GM19025 (cell line): ENCODE data around the gene TMEM178B.

ENCODE experiments used
- ATAC-seq: cut with Tn5 transposase; IDR thresholded peaks from one replicate; pipeline ENCODE4 v1.9.1; 2021; ENCODE audit warnings: mild to moderate bottlenecking, low read depth, moderate library complexity; ENCODE audit not compliant: unreplicated experiment

The TMEM178B gene

DNA sequence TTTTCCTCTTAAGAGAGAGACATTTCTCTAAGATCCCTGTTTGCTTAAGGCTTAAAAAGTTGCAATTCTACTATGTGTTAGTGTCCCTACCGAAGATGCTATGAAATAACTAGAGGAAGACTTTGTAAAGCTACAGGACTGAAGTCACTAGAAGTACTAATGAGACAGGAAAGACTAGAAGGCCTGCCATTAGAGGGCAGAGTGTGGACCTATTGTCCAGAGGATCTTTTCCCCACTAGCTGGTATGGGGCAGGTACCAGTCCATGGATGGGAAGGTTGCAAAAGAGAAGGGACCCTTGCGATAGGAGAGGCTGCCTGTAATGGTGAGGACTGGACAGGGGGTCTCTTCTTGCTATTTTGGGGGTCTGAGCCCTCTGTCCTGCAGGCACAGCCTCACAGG lies 178.1 kb downstream of the TMEM178B start:
- ATAC-seq, result no peak

DNA sequence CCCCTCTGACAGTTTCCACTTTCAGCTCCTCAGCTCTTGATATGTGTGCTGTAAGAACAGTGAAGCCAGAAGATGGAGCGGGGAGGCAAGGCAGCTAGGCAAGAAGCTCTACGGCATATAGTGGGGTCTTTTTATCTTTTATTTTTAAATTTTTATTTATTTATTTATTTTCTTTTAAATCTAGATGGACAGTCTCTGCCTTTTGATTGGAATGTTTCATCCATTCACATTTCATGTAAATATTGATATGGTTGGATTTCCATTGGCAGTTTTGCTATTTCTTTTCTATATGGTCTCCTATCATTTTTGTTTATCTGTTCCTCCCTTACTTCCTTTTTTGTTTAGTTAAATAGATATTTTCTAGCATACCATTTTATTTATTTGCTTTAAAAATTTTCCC lies 183.7 kb downstream of the TMEM178B start:
- no peak for ATAC-seq

DNA sequence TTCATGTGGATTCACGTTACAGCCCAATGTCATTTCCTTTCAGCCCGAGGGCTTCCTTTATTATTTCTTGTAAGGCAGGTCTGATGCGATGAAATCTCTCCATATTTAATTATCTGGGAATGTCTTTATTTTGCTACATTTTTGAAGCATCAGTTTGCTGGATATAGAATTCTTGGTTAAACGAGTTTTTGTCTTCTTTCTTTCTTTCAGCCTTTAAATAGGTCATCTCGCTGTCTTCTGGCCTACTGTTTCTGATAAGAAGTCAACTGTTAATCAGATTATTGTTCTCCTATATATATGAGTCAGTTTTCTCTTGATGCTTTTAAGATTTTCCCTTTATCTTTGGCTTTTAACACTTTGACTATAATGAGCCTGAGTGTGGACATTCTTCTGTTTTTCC lies 184.7 kb downstream of the TMEM178B start:
- no peak for ATAC-seq

DNA sequence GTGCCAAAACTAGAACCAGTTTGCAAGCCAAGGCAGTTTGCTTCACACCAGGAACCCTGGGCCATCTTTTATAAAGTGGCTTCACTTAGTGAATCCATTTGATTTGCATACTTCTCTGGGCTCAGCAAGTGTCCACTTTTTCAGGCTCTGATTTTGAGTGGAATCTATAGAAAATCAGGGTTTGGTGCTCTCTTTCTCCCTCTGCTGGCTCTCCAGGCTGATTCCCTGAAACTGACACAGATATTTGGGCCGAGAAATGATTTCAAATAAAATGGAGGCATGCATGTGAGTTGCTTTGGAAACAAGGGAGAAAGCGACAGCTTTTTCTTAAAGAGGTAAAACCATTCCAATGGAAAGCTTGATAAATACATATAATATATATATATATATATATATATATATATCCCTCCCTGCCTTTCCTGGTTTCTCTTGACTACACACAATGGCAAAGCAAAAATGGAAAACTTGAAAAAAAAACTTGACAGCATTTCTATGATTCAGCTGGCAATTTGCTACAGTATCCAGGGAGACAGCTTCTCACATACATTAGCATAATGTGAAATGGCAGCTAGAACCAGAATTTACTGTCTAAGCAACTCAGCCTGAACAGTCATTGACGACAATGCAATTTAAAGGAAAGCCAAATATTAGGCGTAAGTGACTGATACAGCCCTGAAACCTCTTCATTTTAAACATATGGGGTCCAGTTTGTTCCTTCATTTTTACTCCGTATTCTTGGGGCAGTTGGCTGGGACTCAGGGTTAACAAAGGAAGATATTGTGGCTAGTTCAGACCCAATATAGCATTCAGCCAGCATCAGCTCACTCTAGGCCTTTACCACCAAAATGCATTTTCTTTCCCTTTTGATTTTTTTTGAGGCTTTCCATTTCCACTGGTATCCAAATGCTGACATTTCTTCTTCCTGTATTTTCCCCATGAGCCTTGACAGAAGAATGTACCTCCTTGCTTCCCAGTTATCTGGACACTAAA lies 188.5 kb downstream of the TMEM178B start:
- no peak for ATAC-seq

DNA sequence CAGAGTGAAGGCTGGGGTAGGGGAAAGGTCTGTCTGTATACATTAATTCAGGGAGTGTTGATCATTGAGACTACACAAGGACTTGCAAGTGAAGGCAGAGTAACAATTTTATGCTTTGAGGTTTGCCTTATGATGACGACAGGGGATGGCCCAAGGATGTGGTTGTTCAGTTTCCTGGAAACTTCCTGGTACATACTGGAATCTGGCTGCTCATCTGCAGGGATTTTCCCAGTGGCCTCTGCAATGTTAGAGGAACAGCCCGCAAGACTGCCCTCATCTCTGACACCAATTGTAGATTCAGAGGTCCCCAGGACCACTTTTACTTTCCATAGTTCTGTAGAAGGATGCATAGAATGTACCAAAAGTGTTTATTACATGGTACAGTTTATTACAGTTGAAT lies 189.6 kb downstream of the TMEM178B start:
- ATAC-seq, result no peak

DNA sequence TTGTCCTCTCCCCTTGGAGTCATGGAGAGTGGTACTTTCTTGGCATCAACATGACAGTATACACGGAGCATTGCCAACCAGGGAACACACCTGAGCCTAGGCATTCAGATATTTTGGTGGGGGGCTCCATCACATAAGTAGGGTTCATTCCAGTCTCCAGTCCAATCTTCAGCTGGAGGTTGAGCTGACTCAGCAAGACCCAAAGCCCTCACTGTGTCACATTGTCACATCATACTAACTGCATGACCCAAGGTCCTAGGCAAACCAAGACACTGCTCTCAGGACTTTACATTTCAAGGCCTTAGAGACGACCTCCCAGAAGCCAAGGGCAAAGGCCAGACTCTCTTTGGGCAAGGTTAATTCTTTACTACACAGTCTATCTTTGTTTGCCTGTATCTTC lies 190.1 kb downstream of the TMEM178B start:
- no peak for ATAC-seq

DNA sequence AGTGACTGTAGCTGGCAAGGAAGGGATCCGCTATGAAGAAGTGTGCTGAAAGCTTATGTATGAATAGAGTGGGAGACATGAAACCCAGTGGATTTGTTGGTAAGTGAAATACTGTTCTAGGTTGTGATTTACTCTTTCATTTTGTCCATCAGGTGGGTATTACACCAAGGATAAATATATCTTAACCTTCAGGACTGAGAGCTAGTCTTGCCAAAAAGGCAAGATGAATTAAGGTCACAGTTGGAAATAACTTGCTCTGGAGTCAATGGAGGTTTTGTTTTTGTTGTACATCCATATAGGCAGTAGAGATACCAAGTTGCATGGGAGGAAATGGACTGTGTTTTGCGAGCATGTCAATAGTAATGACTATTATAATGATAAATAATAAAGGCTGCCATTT lies 190.6 kb downstream of the TMEM178B start:
- no peak for ATAC-seq

DNA sequence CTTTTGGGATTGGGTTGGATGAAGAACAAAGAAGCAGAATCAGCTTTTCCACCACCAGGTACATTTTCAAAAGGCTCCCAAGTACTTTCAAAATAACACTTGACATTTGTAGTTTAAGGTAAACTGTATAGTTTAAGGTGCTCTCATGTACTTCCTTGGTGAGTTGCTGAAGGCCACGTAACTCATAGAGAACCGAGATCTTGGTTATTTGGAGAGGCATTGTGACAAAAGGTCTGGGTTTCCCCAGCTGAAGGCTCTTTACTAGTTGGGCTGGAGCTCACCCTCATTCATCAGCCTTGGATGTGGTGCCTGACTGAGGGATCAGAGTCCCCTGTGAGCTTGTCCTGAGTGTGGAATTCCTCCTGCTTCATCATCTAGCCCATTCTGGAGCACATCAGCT lies 191.8 kb downstream of the TMEM178B start:
- no peak for ATAC-seq

DNA sequence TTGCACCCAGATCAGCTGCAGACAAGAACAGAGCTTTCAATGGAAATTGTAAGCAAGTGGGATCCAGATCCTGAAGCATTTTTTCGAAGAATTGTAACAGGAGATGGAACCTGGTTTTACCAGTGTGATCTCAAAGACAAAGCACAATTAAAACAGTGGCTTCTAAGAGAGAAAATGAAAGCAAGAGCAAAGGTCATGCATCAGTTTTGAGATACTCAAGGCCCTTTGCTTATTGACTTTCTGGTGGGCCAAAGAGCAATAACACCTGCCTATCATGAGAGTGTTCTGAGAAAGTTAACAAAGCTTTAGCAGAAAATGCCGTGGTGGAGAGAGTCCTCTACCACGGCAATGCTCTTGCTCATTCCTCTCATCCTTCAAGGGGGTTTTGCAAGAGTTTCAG lies 194.8 kb downstream of the TMEM178B start:
- ATAC-seq, result peak; percentile 62

DNA sequence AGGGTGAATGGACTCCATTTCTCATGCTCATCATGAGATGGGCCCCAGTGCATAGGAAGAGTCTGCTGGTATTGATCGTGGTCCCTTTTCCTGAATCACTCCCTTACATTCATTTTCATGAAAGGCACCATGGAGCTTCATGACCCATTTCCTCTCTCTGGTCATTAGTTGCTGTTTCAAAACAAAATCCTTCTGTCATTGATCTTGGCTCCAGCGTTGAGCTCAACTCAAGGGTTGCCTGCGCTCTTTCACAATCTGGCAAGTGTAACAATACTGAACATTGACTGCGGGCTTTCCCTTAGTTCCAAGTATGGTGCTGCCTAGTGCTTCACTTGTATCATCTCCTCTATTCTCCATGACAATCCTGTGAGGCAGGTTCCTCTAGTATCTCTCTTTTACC lies 197.6 kb downstream of the TMEM178B start:
- no peak for ATAC-seq

DNA sequence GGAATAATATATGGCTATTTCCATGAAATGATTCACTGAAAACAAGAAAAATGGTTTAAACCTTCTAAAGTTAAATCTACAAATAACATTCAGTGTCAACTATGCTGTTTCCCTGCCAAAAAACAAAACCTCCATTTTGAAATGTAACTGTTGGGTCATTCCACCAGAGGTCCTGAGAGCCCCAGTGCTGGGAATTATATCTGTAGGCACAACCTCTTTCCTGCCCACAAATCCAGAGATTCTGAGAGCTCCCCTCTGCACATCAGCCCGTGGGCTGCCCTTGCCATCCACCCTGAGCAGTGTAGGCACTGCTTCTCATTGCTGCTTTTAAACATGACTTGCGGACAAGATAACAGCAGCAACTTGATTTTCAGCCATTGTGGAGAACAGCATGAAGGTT lies 198.6 kb downstream of the TMEM178B start:
- ATAC-seq, result no peak

DNA sequence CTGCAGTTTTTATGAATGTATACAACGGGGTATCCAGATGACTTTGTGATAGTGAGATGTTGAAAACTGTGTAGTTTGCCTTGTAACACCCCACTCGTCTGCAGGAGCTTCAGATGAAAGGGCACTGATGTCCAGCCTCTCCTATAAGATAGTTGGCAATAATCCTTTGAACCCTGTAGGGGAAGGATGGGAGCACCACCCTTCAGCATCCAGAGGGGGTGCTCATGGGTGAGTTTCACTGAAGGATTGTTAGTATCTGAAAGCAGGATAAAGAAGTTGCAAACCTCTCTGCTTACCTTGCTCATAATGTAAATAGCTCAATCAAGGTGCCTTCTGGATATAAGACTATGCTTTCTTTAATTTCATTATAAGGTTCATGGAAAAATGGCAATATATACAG lies 201.5 kb downstream of the TMEM178B start:
- ATAC-seq, result no peak

DNA sequence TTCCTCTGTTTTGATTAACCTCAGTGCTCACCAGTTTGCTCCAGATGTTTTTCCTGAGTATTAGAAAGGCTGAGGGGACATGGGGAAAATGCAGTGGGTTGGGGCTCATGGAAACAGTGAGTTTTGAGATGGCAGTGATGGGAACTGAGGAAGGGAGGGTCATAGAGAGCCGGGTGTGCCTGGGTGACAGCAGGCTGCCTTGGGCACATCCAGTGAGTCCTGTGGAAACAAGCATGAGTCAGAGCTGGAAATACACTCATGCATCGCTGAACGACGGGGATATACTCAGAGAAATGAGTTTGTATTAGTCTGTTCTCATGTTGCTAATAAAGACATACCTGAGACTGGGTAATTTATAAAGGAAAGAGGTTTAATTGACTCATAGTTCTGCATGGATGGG lies 202.2 kb downstream of the TMEM178B start:
- ATAC-seq, result no peak

DNA sequence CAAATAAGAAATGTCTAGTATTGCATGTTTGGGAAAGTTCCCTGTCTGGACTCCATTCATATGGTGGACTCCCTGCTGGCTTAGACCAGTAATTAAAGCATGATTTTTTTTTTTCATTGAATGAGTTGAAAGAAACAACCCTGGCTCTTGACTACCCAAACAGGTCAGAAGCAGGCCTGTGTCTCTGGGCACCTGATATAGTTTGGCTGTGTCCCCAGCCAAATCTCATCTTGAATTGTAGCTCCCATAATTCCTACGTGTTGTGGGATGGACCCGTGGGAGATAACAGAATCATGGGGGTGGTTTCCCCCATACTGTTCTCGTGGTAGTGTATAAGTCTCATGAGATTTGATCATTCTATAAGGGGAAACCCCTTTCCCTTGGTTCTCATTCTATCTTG lies 206.2 kb downstream of the TMEM178B start:
- ATAC-seq, result no peak

DNA sequence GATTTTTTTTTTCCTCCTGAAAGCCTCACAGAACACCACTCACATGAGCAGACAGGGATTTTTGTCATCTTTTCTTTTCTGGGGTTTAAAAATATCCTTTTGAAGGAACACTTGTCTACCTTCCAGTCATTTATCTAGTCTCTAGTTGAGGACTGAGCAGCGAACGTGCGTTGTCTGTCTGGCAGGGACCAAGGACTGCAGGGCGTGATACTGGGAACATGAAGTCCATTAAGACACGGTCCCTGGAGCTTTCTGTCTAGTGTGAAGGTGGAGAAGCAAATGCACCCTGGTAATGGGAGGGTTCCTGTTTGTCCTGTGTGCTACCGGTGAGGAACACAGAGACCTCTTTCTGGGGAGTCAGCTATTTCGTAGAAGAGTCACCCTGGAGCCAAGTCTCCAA lies 207.4 kb downstream of the TMEM178B start:
- ATAC-seq, result no peak

DNA sequence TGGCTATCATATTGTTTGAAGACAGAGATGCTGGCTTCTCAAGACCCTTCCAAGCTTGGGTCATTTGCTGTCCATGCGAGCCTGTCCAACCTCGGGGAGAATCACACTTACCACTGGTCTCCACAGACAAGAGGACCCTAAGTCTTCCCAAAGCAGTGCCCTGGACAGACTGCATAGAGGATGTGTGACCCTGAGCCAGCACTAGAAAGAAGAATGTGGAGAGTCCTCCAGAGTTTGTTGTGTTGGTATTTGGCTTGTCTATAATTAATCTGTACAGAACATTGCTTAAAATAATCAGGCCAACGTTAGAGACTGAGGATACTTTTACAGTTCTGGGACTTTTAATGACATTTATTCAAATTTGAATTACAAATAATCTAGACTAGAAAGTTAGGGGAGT lies 212.7 kb downstream of the TMEM178B start:
- no peak for ATAC-seq

DNA sequence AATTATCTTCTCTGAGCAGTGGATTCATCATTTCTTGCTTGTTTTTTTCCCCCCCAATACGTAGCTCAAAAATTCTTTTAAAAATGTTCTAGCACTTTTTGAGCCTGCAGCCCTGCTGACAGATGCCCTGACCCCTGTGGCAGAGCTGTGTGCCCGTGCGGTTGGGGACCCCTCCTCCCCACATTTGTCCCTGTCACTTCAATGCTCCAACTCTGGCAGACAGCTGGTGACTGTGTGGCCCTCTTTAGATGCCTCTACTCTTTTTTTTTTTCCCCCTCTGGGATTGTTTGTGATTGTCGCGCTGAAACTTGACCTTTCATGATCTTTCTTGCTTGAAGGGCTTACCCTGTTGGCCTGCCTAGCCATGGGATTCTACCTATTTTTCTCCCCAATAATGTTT lies 214.1 kb downstream of the TMEM178B start:
- no peak for ATAC-seq

DNA sequence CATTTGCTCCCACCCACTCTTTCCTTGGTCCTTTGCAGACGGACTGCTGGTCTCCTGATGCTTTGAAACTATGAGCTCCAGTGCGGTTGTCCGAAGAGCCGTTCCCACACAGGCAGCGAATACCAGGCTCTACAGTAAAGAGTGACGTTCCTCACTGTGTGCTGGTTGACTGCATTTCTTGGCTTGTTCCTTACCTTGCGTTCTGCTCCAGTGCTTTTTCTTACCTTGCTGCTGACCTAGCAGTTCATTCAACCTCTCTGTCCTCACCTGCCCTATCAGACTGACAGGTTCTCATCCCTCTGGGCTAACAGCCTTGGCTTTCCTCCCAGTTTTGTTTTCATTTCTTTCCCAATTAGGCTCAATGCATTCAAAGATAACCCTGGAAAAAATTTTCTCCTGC lies 214.8 kb downstream of the TMEM178B start:
- ATAC-seq, result no peak

DNA sequence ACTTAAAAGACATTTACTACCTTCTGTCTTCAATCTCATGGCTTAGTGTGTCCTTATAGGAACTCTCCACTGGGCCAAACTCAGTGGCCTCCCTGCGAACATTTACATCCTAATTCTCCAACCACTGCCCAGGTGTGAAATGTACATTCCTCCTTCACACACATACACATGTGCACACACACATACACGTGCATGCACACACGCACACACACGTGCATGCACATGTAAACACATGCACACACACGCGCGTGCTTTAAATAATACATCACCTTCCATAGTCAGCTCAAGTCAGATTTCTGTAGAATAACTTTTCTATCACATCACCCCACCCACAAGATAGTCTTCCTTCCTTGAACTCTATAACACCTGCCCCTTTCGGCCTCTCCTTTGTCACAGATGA lies 216.5 kb downstream of the TMEM178B start:
- no peak for ATAC-seq

DNA sequence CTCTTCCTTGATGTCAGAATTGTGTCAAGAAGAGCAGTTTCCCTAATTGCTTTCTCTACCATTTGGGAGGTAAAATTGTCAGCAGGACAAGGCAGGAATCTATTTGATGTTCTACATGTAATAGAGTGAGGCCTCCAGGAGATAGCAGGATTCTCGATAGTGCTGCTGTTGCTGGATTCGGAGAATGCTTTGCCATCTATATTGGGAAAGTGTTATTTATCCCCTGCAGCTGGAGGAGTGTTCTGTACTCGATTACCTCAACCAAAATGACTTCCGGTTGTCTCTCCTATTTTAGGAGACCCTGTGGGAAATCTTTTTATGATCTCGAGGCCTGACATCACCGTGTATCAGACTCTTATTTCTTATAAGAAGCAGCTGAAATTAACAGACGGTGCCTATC lies 217.1 kb downstream of the TMEM178B start:
- ATAC-seq, result no peak

DNA sequence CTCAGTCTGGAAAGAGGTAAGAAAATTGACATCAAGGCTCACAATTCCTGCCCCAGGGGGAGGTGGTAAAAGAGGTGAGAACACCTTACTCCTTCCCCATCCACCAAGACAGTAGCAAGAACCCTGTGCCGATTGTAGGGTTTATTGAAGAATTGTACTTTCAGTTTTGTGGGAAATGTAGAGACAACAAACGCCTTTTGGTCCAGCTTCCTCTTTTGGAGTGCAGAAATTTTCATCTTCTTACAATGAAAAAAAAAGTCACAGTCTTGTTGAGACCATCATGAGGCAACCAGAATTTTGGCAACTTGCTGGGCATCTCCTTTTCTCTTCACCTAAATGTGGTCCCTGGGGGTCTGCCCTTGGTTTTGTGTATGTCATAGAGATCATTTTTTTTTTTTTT lies 217.7 kb downstream of the TMEM178B start:
- no peak for ATAC-seq

DNA sequence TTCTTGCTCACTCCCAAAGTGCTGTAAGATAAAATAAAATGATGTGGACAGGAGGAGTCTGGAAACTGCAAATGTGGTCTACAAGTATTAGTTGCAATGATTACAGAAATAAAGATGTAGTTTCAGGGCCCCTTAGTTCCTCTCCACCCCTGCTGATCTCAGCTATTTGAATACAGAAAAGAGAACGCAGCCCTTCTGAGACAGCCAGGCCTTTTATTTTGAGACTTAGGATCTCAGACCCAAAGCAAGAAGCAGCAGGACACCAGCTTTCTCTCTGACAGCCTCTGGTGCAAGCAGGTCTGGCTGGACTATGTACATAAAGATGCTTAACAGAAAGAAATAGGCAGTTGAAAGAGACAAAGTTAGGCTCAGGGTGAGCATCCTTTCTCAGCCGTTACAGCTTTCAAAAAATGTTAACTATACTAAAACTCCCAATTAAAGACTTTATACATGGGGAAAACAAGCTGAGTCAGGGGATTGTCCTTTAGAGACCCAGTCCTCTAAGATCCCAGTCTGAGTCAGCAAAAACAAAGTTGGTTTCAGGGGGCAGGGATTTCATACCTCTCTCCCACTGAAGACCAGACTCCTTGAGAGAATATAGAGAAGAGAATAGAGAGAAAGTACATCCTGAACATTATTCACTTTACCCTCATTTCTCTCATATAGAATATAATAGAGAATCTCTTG lies 220.4 kb downstream of the TMEM178B start:
- ATAC-seq, result no peak
